ENCODE data around the gene CARNS1.
A peak's percentile ranks its signal among the peaks of the same experiment; 100 is the strongest.
"Not testable (repeated sequence)": the region's sequence is repeated elsewhere in the genome, so short reads cannot be mapped to it uniquely, and the experiment has no call there.

CARNS1 gene

DNA sequence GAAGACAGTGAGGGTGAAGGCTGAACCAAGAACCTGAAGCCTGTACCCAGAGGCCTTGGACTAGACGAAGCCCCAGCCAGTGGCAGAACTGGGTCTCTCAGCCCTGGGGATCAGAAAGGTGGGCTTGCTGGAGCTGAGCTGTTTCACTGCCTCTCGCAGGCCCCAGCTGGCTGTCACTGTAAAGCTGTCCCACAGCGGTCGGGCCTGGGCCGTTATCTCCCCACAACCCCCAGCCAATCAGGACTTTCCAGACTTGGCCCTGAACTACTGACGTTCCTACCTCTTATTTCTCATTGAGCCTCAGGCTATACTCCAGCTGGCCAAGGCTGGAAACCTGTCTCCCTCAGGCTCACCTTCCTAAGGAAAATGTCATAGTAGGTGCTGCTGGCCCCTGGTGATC is 17.9 kb upstream of the CARNS1 start:
- TF ChIP-seq, protein P1, sequence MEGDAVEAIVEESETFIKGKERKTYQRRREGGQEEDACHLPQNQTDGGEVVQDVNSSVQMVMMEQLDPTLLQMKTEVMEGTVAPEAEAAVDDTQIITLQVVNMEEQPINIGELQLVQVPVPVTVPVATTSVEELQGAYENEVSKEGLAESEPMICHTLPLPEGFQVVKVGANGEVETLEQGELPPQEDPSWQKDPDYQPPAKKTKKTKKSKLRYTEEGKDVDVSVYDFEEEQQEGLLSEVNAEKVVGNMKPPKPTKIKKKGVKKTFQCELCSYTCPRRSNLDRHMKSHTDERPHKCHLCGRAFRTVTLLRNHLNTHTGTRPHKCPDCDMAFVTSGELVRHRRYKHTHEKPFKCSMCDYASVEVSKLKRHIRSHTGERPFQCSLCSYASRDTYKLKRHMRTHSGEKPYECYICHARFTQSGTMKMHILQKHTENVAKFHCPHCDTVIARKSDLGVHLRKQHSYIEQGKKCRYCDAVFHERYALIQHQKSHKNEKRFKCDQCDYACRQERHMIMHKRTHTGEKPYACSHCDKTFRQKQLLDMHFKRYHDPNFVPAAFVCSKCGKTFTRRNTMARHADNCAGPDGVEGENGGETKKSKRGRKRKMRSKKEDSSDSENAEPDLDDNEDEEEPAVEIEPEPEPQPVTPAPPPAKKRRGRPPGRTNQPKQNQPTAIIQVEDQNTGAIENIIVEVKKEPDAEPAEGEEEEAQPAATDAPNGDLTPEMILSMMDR (IDR thresholded peaks at IDR 0.05; ENCODE audit: low read depth, low read length, missing control alignments): no peak
- DNase-seq (ENCODE audit: extremely low read depth, low read depth): no peak
- no peak overlapping the region for H3K4me3 ChIP-seq (replicated peaks; ENCODE audit: low read depth, low read length)

GRCh38 chr11:67397986-67398660 is 17.4 kb upstream of the CARNS1 start:
- H3K4me3 ChIP-seq (replicated peaks; ENCODE audit: low read depth, low read length): no peak overlapping the region
- TF ChIP-seq, protein P1 (IDR thresholded peaks at IDR 0.05; ENCODE audit: low read depth, low read length, missing control alignments): no peak
- no peak for DNase-seq (ENCODE audit: extremely low read depth, low read depth)

DNA sequence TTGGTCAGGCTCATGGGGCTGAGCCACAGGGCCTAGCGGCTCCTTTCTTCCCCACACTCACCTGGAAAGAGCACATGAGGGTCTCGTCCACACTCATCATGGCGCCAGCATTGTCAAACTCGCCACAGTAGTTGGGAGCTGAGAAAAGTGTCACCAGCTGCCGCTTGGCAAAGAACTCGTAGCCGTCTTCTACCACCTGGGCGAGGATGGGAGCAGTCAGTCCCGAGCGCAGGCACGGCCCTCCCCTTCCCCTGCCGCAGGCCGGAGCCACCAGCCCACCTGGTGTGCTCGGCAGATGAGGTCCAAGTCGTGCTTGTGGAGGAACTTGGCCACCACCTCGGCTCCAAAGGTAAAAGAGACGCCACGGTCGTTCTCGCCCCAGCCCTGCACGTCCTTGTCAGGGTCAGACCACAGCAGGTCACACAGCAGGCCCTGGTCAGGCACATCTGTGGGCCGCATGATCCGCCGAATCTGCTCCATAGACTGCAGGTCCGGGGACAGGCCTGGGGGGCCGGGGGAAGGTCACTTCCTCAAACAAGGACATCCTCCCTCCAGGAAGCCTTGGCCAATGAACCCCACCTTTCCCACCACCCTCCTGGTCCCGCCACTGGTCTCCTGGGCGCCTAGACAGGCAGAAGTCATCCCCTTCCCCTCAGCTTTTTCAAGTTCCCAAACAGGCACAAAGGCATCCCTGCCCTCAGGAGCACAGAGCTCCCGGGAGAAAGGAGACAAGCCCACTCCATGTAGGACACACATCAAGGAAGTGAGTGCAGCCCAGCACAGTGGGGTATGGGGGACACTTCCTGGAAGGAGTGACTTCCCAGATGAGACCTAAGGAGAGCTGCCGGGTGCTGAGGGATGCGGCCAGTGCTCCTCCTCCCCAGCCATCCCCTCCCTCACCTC is 16.6 kb upstream of the CARNS1 start:
- no peak for DNase-seq (ENCODE audit: extremely low read depth, low read depth)
- no peak overlapping the region for H3K4me3 ChIP-seq (replicated peaks; ENCODE audit: low read depth, low read length)
- TF ChIP-seq, protein P1 (IDR thresholded peaks at IDR 0.05; ENCODE audit: low read depth, low read length, missing control alignments): no peak

DNA sequence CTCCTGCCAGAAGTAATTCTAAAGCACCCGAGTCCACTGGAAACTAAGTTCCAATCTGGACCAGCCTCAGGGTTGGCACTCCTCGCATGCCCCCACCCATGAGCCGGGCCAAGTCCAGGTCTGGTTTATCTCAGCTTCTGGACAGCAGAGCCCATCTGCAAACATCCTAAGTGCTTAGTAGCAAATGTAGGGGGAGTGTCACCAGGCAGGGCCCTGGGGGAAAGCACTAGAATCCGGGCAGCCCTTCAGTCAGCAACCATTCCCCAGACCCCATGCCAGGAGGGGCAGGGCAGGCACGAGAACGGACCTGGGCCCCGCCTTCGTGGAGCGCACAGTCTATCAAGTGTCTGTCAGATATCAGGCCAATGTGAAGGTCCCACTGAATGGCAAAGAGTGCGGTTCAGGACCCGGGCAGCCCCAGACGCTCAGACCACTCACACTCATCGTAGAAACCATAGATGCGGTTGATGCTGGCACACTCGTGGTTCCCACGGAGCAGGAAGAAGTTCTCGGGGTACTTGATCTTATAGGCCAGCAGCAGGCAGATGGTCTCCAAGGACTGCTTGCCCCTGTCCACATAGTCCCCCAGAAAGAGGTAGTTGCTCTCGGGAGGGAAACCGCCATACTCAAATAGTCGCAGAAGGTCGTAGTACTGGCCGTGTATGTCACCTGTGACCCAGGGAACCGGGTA is 15.1 kb upstream of the CARNS1 start:
- TF ChIP-seq, protein P1 (IDR thresholded peaks at IDR 0.05; ENCODE audit: low read depth, low read length, missing control alignments): no peak
- peak overlapping the region; percentile 90 for H3K4me3 ChIP-seq (replicated peaks; ENCODE audit: low read depth, low read length)
- no peak for DNase-seq (ENCODE audit: extremely low read depth, low read depth)

- DNase-seq (ENCODE audit: extremely low read depth, low read depth): no peak
- TF ChIP-seq, protein P1 (IDR thresholded peaks at IDR 0.05; ENCODE audit: low read depth, low read length, missing control alignments): no peak
- H3K4me3 ChIP-seq (replicated peaks; ENCODE audit: low read depth, low read length): peak overlapping the region; percentile 90
Measured at GRCh38 chr11:67400942-67401494, 14.5 kb upstream of the CARNS1 start.

DNA sequence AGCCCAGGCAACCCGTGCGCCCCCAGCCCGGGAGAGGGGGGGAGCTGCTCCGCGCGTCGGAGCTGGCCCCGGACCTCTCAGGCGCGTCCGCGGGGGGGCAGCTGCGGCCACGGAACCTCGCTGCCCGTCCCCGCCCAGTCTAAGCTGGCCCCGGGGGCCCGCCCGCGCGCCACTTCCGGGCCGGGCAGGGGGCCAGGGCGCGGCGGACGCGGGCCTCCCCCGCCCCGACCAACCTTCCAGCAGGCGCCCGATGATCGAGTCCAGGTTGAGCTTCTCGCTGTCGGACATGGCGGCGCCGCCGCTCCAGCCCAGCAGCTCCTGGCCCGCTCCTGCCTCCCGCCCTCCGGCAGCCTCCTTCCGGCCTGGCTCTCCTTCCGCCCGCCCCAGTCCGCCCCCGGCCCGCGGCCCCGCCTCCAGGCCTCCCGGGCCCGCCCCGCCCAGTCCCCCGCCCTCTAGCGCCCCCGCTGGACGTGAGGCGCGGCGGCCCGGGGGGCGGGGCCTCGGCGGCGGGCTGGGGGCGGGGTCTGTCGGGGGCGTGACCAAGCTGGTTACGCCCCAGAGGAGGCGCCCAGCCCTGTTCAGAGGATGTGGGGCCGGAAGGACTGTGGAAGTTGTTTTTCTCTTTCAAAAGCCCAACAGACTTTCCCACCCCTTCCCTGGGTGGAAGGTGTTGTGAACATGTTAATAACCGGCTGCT is 13.8 kb upstream of the CARNS1 start, which contains the start of gene PPP1CA:
PPP1CA (minus strand) TSS at position 364 of the 697 bp plus-strand sequence; CDS start at position 288, 76 bp downstream.
- peak within 1 kb of the TSS; percentile 90 for H3K4me3 ChIP-seq (replicated peaks; ENCODE audit: low read depth, low read length)
- peak; percentile 59 for DNase-seq (ENCODE audit: extremely low read depth, low read depth)
- TF ChIP-seq, protein P1 (IDR thresholded peaks at IDR 0.05; ENCODE audit: low read depth, low read length, missing control alignments): no peak

DNA sequence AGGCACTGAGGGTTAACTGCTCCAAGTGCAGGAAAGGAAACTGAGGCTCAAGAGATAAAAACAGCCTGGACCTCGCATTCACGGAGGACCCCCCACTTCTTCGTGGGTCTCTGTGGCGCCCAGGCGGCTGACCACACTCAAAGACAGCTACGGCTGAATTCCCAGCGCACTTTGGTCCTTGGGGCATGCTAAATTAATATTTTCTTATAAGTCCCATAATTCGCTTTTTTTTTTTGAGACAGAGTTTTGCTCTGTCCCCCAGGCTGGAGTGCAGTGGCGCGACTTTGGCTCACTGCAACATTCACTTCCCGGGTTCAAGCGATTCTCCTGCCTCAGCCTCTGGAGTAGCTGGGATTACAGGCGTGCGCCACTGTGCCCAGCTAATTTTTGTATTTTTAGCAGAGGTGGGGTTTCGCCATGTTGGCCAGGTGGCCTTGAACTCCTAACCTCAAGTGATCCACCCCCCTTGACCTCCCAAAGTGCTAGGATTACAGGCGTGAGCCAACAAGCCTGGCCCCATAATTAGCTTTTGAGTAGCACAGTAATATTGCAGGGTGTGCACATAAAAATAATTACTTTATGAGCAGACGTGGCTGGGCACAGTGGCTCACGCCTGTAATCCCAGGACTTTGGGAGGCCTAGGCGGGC is 13.2 kb upstream of the CARNS1 start:
- DNase-seq (ENCODE audit: extremely low read depth, low read depth): not testable (repeated sequence)

DNA sequence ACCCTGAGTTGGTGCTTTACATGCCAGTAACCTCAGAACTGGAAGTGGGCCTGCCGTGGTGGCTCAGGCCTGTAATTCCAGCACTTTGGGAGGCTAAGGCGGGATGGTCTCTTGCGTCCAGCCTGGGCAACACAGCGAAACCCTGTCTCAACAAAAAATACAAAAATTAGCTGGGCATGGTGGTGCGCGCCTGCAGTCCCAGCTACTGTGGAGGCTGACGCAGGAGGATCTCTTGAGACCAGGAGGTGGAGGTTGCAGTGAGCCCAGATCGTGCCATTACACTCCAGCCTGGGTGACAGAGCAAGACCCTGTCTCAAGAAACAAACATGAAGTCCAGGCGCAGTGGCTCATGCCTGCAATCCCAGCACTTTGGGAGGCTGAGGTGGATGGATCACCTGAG is 12.4 kb upstream of the CARNS1 start:
- H3K4me3 ChIP-seq (replicated peaks; ENCODE audit: low read depth, low read length); DNase-seq (ENCODE audit: extremely low read depth, low read depth): not testable (repeated sequence)

More for the DNA sequence above, 13.2 kb upstream of the CARNS1 start:
- H3K4me3 ChIP-seq (replicated peaks; ENCODE audit: low read depth, low read length): peak overlapping the region; percentile 31

Measured in HFF-Myc (cell line).